Spinal cord (tissue), 10 donors: ENCODE results near the gene TMEM127. TPM values are rescaled to one million over a fixed set of nuclear protein-coding genes. Genes with fewer than 3 reads are reported as not detected.

Experiments
- DNase-seq, 6 donors: peaks; one replicate each; pipeline versions ENCODE4 v3.0.0 to v3.0.0-alpha.2; 2013 to 2015; ENCODE audit warnings: low spot score in 6 of 6, low read depth in 4 of 6
- H3K27ac ChIP-seq: one replicate; pipeline ENCODE4 v1.5.1; 2013; ENCODE audit warnings: low read depth, low read length, control low read depth
- H3K27me3 ChIP-seq: one replicate; pipeline ENCODE4 v1.6.1; 2013; ENCODE audit warnings: low read length; ENCODE audit not compliant: control insufficient read depth, insufficient read depth
- H3K36me3 ChIP-seq: one replicate; pipeline ENCODE4 v1.6.1; 2013; ENCODE audit warnings: low read length; ENCODE audit not compliant: control insufficient read depth, insufficient read depth
- H3K4me1 ChIP-seq: one replicate; pipeline ENCODE4 v1.6.1; 2013; ENCODE audit warnings: low read length; ENCODE audit not compliant: control insufficient read depth, insufficient read depth
- H3K4me3 ChIP-seq: one replicate; pipeline ENCODE4 v1.5.1; 2013; ENCODE audit warnings: low read depth, low read length, control low read depth
- H3K9me3 ChIP-seq: one replicate; pipeline ENCODE4 v1.6.1; 2013; ENCODE audit warnings: low read length; ENCODE audit not compliant: control insufficient read depth, insufficient read depth
- WGBS: methylation state at CpG from one replicate; pipeline ENCODE4 v1.1.5; 2013; ENCODE audit warnings: missing lambda C conversion rate; ENCODE audit not compliant: insufficient coverage; 5-methylcytosine and 5-hydroxymethylcytosine counted together
- polyA plus RNA-seq, 2 donors: library from polyadenylated mRNA; unstranded; fragments of 120-200 nt; gene quantifications; one replicate each; pipeline ENCODE4 v1.2.1, GENCODE V29; 2013; ENCODE audit not compliant: insufficient read length in 2 of 2
- total RNA-seq, 2 donors: library from RNA; depleted of rRNA in 1 of 2; stranded (reverse); fragments of 120-200 nt in 1 of 2; fragments of >200 nt in 1 of 2; gene quantifications; one replicate each; pipeline versions ENCODE4 v1.2.3 to v1.2.4, GENCODE V29; 2013 to 2014
- donor health status: healthy.

The TMEM127 gene
- total and polyA plus RNA-seq, 4 donors, result 21.2 to 64.3 (median 43.5) TPM

GRCh38 chr2:96245609-96246390 is 20.0 kb downstream of the TMEM127 start:
- no peak overlapping the region for H3K4me3 ChIP-seq
- no peaks in the 10 kb centered on the region for H3K9me3 ChIP-seq
- peaks cover 6% of the 10 kb centered on the region for H3K36me3 ChIP-seq
- no peak overlapping the region for H3K27ac ChIP-seq
- H3K27me3 ChIP-seq, result no peaks in the 10 kb centered on the region
- WGBS, result 90% methylated on average over 5 of the region's 8 CpGs
- DNase-seq, result no peak
- no peaks in the 10 kb centered on the region for H3K4me1 ChIP-seq

DNA sequence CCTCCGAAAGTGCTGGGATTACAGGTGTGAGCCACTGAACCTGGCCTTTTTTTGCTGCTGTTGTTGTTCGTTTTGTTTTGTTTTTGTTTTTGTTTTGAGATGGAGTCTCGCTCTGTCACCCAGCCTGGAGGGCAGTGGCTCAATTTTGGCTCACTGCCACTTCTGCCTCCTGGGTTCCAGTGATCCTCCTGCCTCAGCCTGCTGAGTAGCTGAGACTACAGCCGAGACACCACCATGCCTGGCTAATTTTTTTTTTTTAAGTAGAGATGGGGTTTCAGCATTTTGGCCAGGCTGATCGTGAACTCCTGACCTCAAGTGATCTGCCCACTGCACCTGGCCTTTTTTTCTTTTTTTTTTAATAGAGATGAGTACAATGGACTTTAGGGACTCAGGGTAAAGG is 22.0 kb downstream of the TMEM127 start:
- no peaks in the 10 kb centered on the region for H3K27me3 ChIP-seq
- 93% methylated on average over 3 of the region's 5 CpGs for WGBS
- H3K27ac ChIP-seq, result no peak overlapping the region
- H3K9me3 ChIP-seq, result no peaks in the 10 kb centered on the region
- peaks cover 7% of the 10 kb centered on the region for H3K36me3 ChIP-seq
- H3K4me1 ChIP-seq, result no peaks in the 10 kb centered on the region
- no peak overlapping the region for H3K4me3 ChIP-seq
- no peak for DNase-seq

GRCh38 chr2:96241900-96242611 is 23.7 kb downstream of the TMEM127 start:
- no peaks in the 10 kb centered on the region for H3K9me3 ChIP-seq
- WGBS, result 44% methylated on average over 3 of the region's 5 CpGs
- H3K27me3 ChIP-seq, result no peaks in the 10 kb centered on the region
- no peak for DNase-seq
- H3K27ac ChIP-seq, result peak overlapping the region; percentile 42
- no peaks in the 10 kb centered on the region for H3K4me1 ChIP-seq
- H3K4me3 ChIP-seq, result no peak overlapping the region
- H3K36me3 ChIP-seq, result peaks cover 7% of the 10 kb centered on the region

DNA sequence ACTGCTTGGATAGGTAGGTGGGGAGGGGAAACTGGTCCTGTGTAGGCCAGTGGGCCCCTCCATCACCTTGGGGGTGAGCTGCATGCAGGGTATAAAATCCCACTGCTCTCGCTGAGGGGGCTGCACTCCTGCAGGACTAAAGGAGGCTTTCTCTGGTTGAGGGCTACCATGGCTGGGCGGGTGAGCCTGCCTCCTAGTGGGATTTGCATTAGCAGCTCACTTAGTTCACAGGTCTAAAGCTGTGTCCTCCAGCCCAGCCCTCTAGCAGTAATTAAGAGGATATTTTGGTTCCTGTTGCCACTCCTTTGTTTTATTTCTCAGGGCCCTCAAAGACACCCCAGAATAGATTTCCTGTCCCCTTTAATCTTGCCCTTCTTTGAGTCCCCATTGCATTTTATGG is 24.6 kb downstream of the TMEM127 start:
- 69% methylated on average over 2 of the region's 2 CpGs for WGBS
- no peak for DNase-seq
- H3K4me3 ChIP-seq, result no peak overlapping the region
- H3K4me1 ChIP-seq, result no peaks in the 10 kb centered on the region
- no peaks in the 10 kb centered on the region for H3K9me3 ChIP-seq
- no peak overlapping the region for H3K27ac ChIP-seq
- H3K36me3 ChIP-seq, result peaks cover 7% of the 10 kb centered on the region
- H3K27me3 ChIP-seq, result no peaks in the 10 kb centered on the region

DNA sequence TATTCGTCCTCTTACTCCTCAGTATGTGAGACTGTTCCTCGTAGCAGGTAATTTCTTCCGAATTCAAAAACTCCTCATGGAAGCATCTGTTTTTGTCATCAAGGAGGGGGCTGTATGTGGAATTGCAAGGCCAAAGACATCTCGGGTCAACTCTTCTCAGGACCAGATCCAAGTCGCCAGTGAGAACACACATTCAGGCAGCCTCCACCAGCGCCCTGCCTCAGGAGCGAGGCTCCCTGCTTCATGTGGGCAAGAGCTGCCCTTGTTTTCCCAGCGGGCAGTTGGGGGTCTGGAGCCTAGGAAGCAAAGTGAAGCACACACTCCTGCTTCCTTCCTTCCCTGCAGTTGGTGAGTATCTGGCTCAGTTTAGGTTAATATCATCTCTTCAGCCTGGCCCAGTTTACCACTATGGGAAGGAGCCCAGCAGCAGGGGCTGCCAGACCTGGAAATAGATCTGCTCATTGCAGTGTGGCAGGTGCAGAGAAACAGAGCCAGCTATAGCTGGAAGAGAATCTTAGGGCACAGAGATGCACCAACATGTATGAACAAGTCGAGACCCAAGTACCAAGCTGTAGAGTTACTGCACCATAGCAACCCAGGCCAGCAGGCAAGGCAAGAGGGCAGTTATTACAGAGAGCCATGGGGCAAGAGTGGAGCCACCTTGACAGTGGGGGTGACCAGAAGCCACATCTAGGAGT is 25.3 kb downstream of the TMEM127 start:
- Histone ChIP-seq H3K9me3 (no peaks in the 10 kb centered on the region), H3K4me3 (no peak overlapping the region), H3K27ac (no peak overlapping the region), H3K4me1 (no peaks in the 10 kb centered on the region), H3K36me3 (peaks cover 7% of the 10 kb centered on the region), H3K27me3 (no peaks in the 10 kb centered on the region)
- DNase-seq, result peak in 2 of 6 donors; percentile 11 to 45
- WGBS, result 90% methylated on average over 4 of the region's 9 CpGs

DNA sequence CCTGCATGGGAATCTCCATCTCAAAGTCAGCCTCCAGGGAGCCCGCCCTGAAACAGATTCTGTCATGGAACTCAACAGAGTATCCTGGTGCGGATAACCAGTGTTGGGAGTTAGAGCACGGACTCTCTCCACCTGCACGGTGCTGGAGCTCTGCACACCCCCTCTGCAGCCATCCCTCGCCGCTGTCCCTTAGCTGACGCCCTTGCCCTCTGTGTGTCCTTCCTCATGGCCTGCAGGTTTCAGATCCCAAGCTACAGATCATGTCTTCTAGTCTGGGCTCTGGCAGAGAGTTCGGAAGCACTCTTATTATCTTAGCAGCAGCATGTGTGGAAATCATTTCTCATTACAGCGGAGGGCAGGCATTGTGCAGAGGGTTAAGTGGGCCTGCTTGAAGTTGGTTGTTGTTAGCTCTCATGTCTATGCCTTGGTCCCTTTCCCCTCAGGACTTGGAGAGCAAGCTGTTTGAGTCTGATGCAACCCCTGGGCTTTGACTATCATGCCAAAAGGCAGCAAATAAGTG is 26.0 kb downstream of the TMEM127 start:
- 85% methylated on average over 7 of the region's 9 CpGs for WGBS

GRCh38 chr2:96239091-96239490 is 26.7 kb downstream of the TMEM127 start:
- H3K4me3 ChIP-seq, result no peak overlapping the region

More for the DNA sequence above, 26.0 kb downstream of the TMEM127 start:
- Histone ChIP-seq H3K4me3 (no peak overlapping the region), H3K27ac (no peak overlapping the region), H3K27me3 (no peaks in the 10 kb centered on the region), H3K4me1 (no peaks in the 10 kb centered on the region), H3K9me3 (no peaks in the 10 kb centered on the region), H3K36me3 (peaks cover 7% of the 10 kb centered on the region)
- no peak for DNase-seq

GRCh38 chr2:96238266-96238665 is 27.5 kb downstream of the TMEM127 start:
- no CpG with 5 or more reads among the region's 3 CpGs for whole genome bisulfite sequencing

More at GRCh38 chr2:96239091-96239490, 26.7 kb downstream of the TMEM127 start:
- no peaks in the 10 kb centered on the region for H3K27me3 ChIP-seq
- no peaks in the 10 kb centered on the region for H3K9me3 ChIP-seq
- 82% methylated on average over 2 of the region's 3 CpGs for WGBS
- H3K27ac ChIP-seq, result no peak overlapping the region
- peaks cover 7% of the 10 kb centered on the region for H3K36me3 ChIP-seq
- DNase-seq, result no peak
- no peaks in the 10 kb centered on the region for H3K4me1 ChIP-seq

DNA sequence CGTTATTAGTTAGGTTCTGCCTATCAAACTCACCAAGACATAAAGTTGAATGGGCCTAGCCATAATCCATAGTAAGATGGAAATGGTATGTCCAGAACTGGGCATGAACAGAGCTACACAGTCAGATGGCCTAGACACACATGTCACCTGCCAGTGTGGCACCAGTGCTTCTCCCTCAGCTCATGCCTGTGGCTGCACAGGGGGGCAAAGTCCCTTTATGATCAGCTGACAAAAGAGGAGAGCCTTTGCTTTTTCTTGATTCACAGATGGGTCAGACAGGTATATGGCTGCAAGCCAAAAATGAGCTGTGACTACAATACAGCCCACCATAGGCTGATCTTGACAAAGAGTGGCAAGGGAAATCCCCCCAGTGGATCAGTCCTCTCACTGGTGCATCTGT is 28.9 kb downstream of the TMEM127 start:
- WGBS, result no CpG with 5 or more reads among the region's 1 CpG
- Histone ChIP-seq H3K9me3 (no peaks in the 10 kb centered on the region), H3K36me3 (peaks cover 7% of the 10 kb centered on the region), H3K27me3 (no peaks in the 10 kb centered on the region), H3K27ac (no peak overlapping the region), H3K4me1 (no peaks in the 10 kb centered on the region), H3K4me3 (no peak overlapping the region)
- no peak for DNase-seq

More at GRCh38 chr2:96238266-96238665, 27.5 kb downstream of the TMEM127 start:
- peaks cover 7% of the 10 kb centered on the region for H3K36me3 ChIP-seq
- H3K4me1 ChIP-seq, result no peaks in the 10 kb centered on the region
- no peaks in the 10 kb centered on the region for H3K9me3 ChIP-seq
- no peaks in the 10 kb centered on the region for H3K27me3 ChIP-seq
- no peak for DNase-seq
- no peak overlapping the region for H3K27ac ChIP-seq
- no peak overlapping the region for H3K4me3 ChIP-seq
